Measurements from ENCODE around the gene ZMYND8. TPM values are rescaled to one million over a fixed set of nuclear protein-coding genes. Genes with fewer than 3 reads are reported as not detected.

The ZMYND8 gene
- total RNA-seq, 1 donor = 18.8 TPM

DNA sequence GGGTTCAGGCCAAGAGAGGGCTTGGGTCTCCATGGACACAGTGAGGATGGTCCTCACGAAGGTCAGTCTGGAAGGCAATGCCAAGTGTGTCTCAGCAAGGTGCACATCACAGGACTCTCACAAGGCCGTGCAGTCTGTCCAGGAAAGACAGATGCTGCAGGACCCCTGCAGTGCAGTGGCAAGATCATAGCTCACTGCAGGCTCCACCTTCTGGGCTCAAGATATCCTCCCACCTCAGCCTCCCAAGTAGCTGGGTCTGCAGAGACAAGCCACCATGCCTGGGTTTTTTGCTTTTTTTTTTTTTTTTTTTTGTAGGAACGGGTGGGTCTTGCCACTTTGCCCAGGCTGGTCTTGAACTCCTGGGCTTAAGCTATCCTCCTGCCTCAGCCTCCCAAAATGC, 26.4 kb downstream of the ZMYND8 start:
- Histone ChIP-seq H3K27ac (ENCODE audit: low read depth, low read length) (no peak overlapping the region), H4K20me1 (ENCODE audit: insufficient read depth, low read length) (no peaks in the 10 kb centered on the region), H3K4me1 (ENCODE audit: insufficient read depth, low read length) (peaks cover 43% of the 10 kb centered on the region), H2AFZ (ENCODE audit: low read length) (no peak overlapping the region), H3K9me3 (ENCODE audit: low read depth, low read length) (no peaks in the 10 kb centered on the region), H3K36me3 (ENCODE audit: insufficient read depth, low read length) (peaks cover 2% of the 10 kb centered on the region), H3K4me2 (ENCODE audit: insufficient read depth, low read length) (no peak overlapping the region), H3K27me3 (ENCODE audit: insufficient read depth, low read length) (no peaks in the 10 kb centered on the region), H3K4me3 (ENCODE audit: insufficient read depth, low read length) (no peak overlapping the region), H3K79me2 (ENCODE audit: insufficient read depth, low read length) (peaks cover 52% of the 10 kb centered on the region)
- TF ChIP-seq, protein P1, sequence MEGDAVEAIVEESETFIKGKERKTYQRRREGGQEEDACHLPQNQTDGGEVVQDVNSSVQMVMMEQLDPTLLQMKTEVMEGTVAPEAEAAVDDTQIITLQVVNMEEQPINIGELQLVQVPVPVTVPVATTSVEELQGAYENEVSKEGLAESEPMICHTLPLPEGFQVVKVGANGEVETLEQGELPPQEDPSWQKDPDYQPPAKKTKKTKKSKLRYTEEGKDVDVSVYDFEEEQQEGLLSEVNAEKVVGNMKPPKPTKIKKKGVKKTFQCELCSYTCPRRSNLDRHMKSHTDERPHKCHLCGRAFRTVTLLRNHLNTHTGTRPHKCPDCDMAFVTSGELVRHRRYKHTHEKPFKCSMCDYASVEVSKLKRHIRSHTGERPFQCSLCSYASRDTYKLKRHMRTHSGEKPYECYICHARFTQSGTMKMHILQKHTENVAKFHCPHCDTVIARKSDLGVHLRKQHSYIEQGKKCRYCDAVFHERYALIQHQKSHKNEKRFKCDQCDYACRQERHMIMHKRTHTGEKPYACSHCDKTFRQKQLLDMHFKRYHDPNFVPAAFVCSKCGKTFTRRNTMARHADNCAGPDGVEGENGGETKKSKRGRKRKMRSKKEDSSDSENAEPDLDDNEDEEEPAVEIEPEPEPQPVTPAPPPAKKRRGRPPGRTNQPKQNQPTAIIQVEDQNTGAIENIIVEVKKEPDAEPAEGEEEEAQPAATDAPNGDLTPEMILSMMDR (IDR thresholded peaks at IDR 0.05; ENCODE audit: extremely low read depth, low read depth, low read length) = no peak
- DNase-seq (ENCODE audit: insufficient read length, low spot score, missing footprints) = no peak

DNA sequence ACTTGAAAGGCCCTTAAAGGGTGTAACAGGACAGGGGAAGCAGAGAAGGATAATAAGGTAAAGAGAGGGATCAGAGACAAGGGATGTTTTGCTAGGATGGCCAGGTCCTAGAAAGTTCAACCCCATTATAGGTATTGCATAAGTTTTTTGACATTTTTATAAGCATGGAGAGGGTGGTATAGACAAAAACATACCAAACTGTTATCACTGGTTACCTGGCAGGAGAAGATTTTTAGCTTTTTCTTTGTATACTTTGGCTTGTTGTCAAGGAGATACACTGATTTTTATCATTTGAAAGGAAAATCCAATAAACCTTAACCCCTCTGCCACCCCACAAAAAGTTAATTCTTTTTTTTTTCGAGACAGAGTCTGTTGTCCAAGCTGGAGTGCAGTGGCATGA, 28.4 kb downstream of the ZMYND8 start:
- TF ChIP-seq, protein P1 (IDR thresholded peaks at IDR 0.05; ENCODE audit: extremely low read depth, low read depth, low read length) = no peak
- Histone ChIP-seq H3K4me3 (ENCODE audit: insufficient read depth, low read length) (no peak overlapping the region), H3K9me3 (ENCODE audit: low read depth, low read length) (no peaks in the 10 kb centered on the region), H3K4me1 (ENCODE audit: insufficient read depth, low read length) (peaks cover 29% of the 10 kb centered on the region), H3K27me3 (ENCODE audit: insufficient read depth, low read length) (no peaks in the 10 kb centered on the region), H3K79me2 (ENCODE audit: insufficient read depth, low read length) (peaks cover 62% of the 10 kb centered on the region), H3K36me3 (ENCODE audit: insufficient read depth, low read length) (no peaks in the 10 kb centered on the region), H2AFZ (ENCODE audit: low read length) (no peak overlapping the region), H4K20me1 (ENCODE audit: insufficient read depth, low read length) (no peaks in the 10 kb centered on the region), H3K27ac (ENCODE audit: low read depth, low read length) (no peak overlapping the region), H3K4me2 (ENCODE audit: insufficient read depth, low read length) (no peak overlapping the region)
- DNase-seq (ENCODE audit: insufficient read length, low spot score, missing footprints) = no peak

DNA sequence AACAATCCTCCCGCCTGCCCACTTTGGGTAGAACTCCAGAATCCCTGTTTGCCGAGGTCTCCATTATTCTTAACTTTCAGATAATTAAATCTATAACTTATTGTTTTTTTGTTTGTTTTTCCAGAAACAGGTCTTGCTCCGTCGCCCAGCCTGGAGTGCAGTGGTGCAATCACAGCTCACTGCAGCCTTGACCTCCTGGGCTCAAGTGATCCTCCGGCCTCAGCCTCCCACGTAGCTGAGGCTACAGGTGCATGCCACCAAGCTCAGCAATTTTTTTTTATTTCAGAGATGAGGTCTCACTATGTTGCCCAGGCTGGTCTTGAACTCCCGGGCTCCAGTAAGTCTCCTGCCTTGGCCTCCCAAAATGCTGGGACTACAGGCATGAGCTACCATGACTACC, 28.8 kb downstream of the ZMYND8 start:
- Histone ChIP-seq H3K9me3 (ENCODE audit: low read depth, low read length) (no peaks in the 10 kb centered on the region), H3K79me2 (ENCODE audit: insufficient read depth, low read length) (peaks cover 62% of the 10 kb centered on the region), H2AFZ (ENCODE audit: low read length) (no peak overlapping the region), H3K4me2 (ENCODE audit: insufficient read depth, low read length) (no peak overlapping the region), H3K4me3 (ENCODE audit: insufficient read depth, low read length) (no peak overlapping the region), H4K20me1 (ENCODE audit: insufficient read depth, low read length) (no peaks in the 10 kb centered on the region), H3K27ac (ENCODE audit: low read depth, low read length) (no peak overlapping the region), H3K27me3 (ENCODE audit: insufficient read depth, low read length) (no peaks in the 10 kb centered on the region), H3K4me1 (ENCODE audit: insufficient read depth, low read length) (peaks cover 26% of the 10 kb centered on the region), H3K36me3 (ENCODE audit: insufficient read depth, low read length) (no peaks in the 10 kb centered on the region)
- TF ChIP-seq, protein P1 (IDR thresholded peaks at IDR 0.05; ENCODE audit: extremely low read depth, low read depth, low read length) = no peak
- no peak for DNase-seq (ENCODE audit: insufficient read length, low spot score, missing footprints)

GRCh38 chr20:47326658-47327268, 29.7 kb downstream of the ZMYND8 start:
- Histone ChIP-seq H3K4me2 (ENCODE audit: insufficient read depth, low read length) (peak overlapping the region; percentile 45), H3K9me3 (ENCODE audit: low read depth, low read length) (no peaks in the 10 kb centered on the region), H4K20me1 (ENCODE audit: insufficient read depth, low read length) (no peaks in the 10 kb centered on the region), H3K79me2 (ENCODE audit: insufficient read depth, low read length) (peaks cover 65% of the 10 kb centered on the region), H3K4me1 (ENCODE audit: insufficient read depth, low read length) (peaks cover 23% of the 10 kb centered on the region), H3K36me3 (ENCODE audit: insufficient read depth, low read length) (no peaks in the 10 kb centered on the region), H2AFZ (ENCODE audit: low read length) (peak overlapping the region; percentile 78), H3K27ac (ENCODE audit: low read depth, low read length) (peak overlapping the region; percentile 95), H3K4me3 (ENCODE audit: insufficient read depth, low read length) (no peak overlapping the region), H3K27me3 (ENCODE audit: insufficient read depth, low read length) (no peaks in the 10 kb centered on the region)
- TF ChIP-seq, protein P1 (IDR thresholded peaks at IDR 0.05; ENCODE audit: extremely low read depth, low read depth, low read length) = no peak
- peak; percentile 60 for DNase-seq (ENCODE audit: insufficient read length, low spot score, missing footprints)
